ENCODE measurements around the gene GABBR2. TPM values are rescaled to one million over a fixed set of nuclear protein-coding genes. Genes with fewer than 3 reads are reported as not detected.

The GABBR2 gene
- total and polyA plus RNA-seq, 2 donors (not counting 1 experiment from before 2014, with no cell fraction given) = 0.03 TPM; not detected in 1

DNA sequence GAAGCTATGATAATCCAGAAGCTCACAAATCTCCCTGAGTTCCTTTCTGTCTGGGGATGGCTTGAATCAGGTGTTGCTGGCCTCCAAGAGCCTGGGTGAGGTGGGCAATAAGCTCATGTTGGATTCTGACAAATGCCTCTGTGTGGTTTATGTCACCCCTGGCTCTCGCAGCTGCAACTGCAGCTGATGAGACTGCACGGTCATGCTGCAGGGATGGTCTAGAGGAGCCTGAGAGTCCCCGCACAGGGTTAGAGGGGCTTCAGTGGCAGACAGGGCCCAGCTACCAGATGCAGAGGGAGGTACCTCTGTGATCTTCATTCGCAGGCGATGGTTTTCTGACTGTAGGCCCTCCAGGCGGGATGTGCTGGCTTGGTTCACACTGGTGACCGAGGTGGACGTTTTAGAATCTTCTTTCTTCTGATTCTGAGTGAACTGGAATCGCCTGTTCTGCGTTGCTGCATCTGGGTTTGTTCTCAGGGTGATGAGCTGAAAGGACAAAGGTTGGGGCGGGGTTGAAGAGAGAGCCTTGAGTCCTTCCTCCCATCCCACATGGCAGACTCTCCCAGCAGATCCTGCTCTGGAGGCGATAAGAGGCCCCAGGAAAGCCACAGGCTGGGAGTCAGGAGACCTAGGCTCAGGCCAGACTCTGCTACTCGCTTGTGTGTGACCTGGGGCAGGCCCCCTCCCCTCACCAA lies 405.6 kb downstream of the GABBR2 start:
- POLR2A ChIA-PET = no interaction called here

GRCh38 chr9:98302150-98302549 lies 406.6 kb downstream of the GABBR2 start:
- H3K36me3 ChIP-seq (replicated peaks in 1 of 2; ENCODE audit: control extremely low read depth in 1 of 2, control insufficient read depth in 1 of 2, extremely low read depth in 1 of 2, insufficient read depth in 2 of 2, low read length in 1 of 2) = no peaks in the 10 kb centered on the region
- no peaks in the 10 kb centered on the region for H3K9me3 Mint-ChIP-seq (ENCODE audit: insufficient read depth)
- no peaks in the 10 kb centered on the region for H3K4me1 Mint-ChIP-seq
- intact Hi-C loops (cut with micrococcal nuclease) = no loop called here
- ChIA-PET CTCF (no interaction called here), POLR2A (no interaction called here)
- WGBS (ENCODE audit: insufficient coverage) = 100% methylated on average over 2 of the region's 5 CpGs
- no peaks in the 10 kb centered on the region for H3K9me3 ChIP-seq (ENCODE audit: control extremely low read depth in 1 of 3, control insufficient read depth in 2 of 3, insufficient read depth in 1 of 3, low read length in 2 of 3)
- H3K4me3 Mint-ChIP-seq = no peak overlapping the region
- H2AFZ ChIP-seq (ENCODE audit: insufficient read depth, low read depth, low read length, poor library complexity, severe bottlenecking) = no peak overlapping the region
- no peak overlapping the region for H3K9ac ChIP-seq (ENCODE audit: low read length)
- H4K20me1 ChIP-seq (ENCODE audit: control insufficient read depth, insufficient read depth, low read length, poor library complexity, severe bottlenecking) = no peaks in the 10 kb centered on the region
- H3K27me3 Mint-ChIP-seq = peaks cover 3% of the 10 kb centered on the region
- ATAC-seq (ENCODE audit: low read depth) (no peak), DNase-seq (no peak)
- H3K27me3 ChIP-seq (replicated peaks in 1 of 4; ENCODE audit: control extremely low read depth in 1 of 4, control insufficient read depth in 3 of 4, insufficient read depth in 4 of 4, low read length in 3 of 4) = peaks cover 0 to 4% (median 0%) of the 10 kb centered on the region in 4 experiments
- H3K79me2 ChIP-seq (ENCODE audit: control insufficient read depth, insufficient read depth, low read length) = no peaks in the 10 kb centered on the region
- no peak overlapping the region for H3K4me2 ChIP-seq (replicated peaks; ENCODE audit: low read depth, low read length, poor library complexity, severe bottlenecking)
- H3K4me1 ChIP-seq (ENCODE audit: control insufficient read depth in 2 of 2, insufficient read depth in 2 of 2, low read length in 2 of 2) = no peaks in the 10 kb centered on the region
- no peak overlapping the region for H3K27ac Mint-ChIP-seq
- no peak overlapping the region for H3K27ac ChIP-seq (ENCODE audit: low read length in 2 of 2)
- TF ChIP-seq EZH2 (IDR thresholded peaks at IDR 0.05; ENCODE audit: borderline replicate concordance, insufficient read depth, low read depth, low read length, poor library complexity, severe bottlenecking) = no peak
- TF ChIP-seq, protein P1, sequence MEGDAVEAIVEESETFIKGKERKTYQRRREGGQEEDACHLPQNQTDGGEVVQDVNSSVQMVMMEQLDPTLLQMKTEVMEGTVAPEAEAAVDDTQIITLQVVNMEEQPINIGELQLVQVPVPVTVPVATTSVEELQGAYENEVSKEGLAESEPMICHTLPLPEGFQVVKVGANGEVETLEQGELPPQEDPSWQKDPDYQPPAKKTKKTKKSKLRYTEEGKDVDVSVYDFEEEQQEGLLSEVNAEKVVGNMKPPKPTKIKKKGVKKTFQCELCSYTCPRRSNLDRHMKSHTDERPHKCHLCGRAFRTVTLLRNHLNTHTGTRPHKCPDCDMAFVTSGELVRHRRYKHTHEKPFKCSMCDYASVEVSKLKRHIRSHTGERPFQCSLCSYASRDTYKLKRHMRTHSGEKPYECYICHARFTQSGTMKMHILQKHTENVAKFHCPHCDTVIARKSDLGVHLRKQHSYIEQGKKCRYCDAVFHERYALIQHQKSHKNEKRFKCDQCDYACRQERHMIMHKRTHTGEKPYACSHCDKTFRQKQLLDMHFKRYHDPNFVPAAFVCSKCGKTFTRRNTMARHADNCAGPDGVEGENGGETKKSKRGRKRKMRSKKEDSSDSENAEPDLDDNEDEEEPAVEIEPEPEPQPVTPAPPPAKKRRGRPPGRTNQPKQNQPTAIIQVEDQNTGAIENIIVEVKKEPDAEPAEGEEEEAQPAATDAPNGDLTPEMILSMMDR (IDR thresholded peaks at IDR 0.05) = no peak
- H3K4me3 ChIP-seq (ENCODE audit: control extremely low read depth in 1 of 5, extremely low read depth in 1 of 5, insufficient read depth in 1 of 5, low read depth in 2 of 5, low read length in 4 of 5) = no peak overlapping the region

More for the DNA sequence above, 405.6 kb downstream of the GABBR2 start:
- Histone ChIP-seq H4K20me1 (ENCODE audit: control insufficient read depth, insufficient read depth, low read length, poor library complexity, severe bottlenecking) (no peaks in the 10 kb centered on the region), H3K79me2 (ENCODE audit: control insufficient read depth, insufficient read depth, low read length) (no peaks in the 10 kb centered on the region), H3K9ac (ENCODE audit: low read length) (no peak overlapping the region), H3K4me2 (replicated peaks; ENCODE audit: low read depth, low read length, poor library complexity, severe bottlenecking) (no peak overlapping the region), H3K9me3 (ENCODE audit: control extremely low read depth in 1 of 3, control insufficient read depth in 2 of 3, insufficient read depth in 1 of 3, low read length in 2 of 3) (no peaks in the 10 kb centered on the region), H3K27ac (ENCODE audit: low read length in 2 of 2) (no peak overlapping the region), H3K27me3 (replicated peaks in 1 of 4; ENCODE audit: control extremely low read depth in 1 of 4, control insufficient read depth in 3 of 4, insufficient read depth in 4 of 4, low read length in 3 of 4) (peaks cover 0 to 4% (median 0%) of the 10 kb centered on the region in 4 experiments), H3K4me3 (ENCODE audit: control extremely low read depth in 1 of 5, extremely low read depth in 1 of 5, insufficient read depth in 1 of 5, low read depth in 2 of 5, low read length in 4 of 5) (no peak overlapping the region), H3K4me1 (ENCODE audit: control insufficient read depth in 2 of 2, insufficient read depth in 2 of 2, low read length in 2 of 2) (no peaks in the 10 kb centered on the region), H2AFZ (ENCODE audit: insufficient read depth, low read depth, low read length, poor library complexity, severe bottlenecking) (no peak overlapping the region), H3K36me3 (replicated peaks in 1 of 2; ENCODE audit: control extremely low read depth in 1 of 2, control insufficient read depth in 1 of 2, extremely low read depth in 1 of 2, insufficient read depth in 2 of 2, low read length in 1 of 2) (no peaks in the 10 kb centered on the region)
- intact Hi-C loops (cut with micrococcal nuclease) = no loop called here
- no peaks in the 10 kb centered on the region for H3K4me1 Mint-ChIP-seq
- TF ChIP-seq EZH2 (IDR thresholded peaks at IDR 0.05; ENCODE audit: borderline replicate concordance, insufficient read depth, low read depth, low read length, poor library complexity, severe bottlenecking) = no peak
- TF ChIP-seq, protein P1 (IDR thresholded peaks at IDR 0.05) = no peak
- peaks cover 3% of the 10 kb centered on the region for H3K27me3 Mint-ChIP-seq
- no peak for ATAC-seq (ENCODE audit: low read depth)
- no peaks in the 10 kb centered on the region for H3K9me3 Mint-ChIP-seq (ENCODE audit: insufficient read depth)
- no peak overlapping the region for H3K27ac Mint-ChIP-seq
- no peak overlapping the region for H3K4me3 Mint-ChIP-seq
- no peak for DNase-seq
- CTCF ChIA-PET = no interaction called here
- 90% methylated on average over 10 of the region's 13 CpGs for WGBS (ENCODE audit: insufficient coverage)

Measured in B cell (primary cell).